Measurements from ENCODE around the gene IPO7. TPM values are rescaled to one million over a fixed set of nuclear protein-coding genes. Genes with fewer than 3 reads are reported as not detected.

IPO7 gene
- total and polyA plus RNA-seq, 2 of the 13 experiments (the other 11 are each of a cell fraction or from before 2014, with no cell fraction given) = 59.4 to 98.4 TPM

GRCh38 chr11:9460322-9461062 lies 76.0 kb downstream of the IPO7 start, which contains the start of gene ZNF143 (continued):
- TF ChIP-seq THAP7 (CRISPR knock-in tag; IDR thresholded peaks at IDR 0.05) = no peak
- TF ChIP-seq, protein P1, sequence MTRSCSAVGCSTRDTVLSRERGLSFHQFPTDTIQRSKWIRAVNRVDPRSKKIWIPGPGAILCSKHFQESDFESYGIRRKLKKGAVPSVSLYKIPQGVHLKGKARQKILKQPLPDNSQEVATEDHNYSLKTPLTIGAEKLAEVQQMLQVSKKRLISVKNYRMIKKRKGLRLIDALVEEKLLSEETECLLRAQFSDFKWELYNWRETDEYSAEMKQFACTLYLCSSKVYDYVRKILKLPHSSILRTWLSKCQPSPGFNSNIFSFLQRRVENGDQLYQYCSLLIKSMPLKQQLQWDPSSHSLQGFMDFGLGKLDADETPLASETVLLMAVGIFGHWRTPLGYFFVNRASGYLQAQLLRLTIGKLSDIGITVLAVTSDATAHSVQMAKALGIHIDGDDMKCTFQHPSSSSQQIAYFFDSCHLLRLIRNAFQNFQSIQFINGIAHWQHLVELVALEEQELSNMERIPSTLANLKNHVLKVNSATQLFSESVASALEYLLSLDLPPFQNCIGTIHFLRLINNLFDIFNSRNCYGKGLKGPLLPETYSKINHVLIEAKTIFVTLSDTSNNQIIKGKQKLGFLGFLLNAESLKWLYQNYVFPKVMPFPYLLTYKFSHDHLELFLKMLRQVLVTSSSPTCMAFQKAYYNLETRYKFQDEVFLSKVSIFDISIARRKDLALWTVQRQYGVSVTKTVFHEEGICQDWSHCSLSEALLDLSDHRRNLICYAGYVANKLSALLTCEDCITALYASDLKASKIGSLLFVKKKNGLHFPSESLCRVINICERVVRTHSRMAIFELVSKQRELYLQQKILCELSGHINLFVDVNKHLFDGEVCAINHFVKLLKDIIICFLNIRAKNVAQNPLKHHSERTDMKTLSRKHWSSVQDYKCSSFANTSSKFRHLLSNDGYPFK (CRISPR knock-in tag; IDR thresholded peaks at IDR 0.05; ENCODE audit: borderline replicate concordance) = peak; percentile 100
- no peak for TF ChIP-seq PLRG1 (conservative IDR thresholded peaks at IDR 0.05)
- TF ChIP-seq ISL2 (CRISPR knock-in tag; IDR thresholded peaks at IDR 0.05) = no peak; the same call in 1 of the 2 replicates
- 0 out of 2 replicates have a peak, but pooled peaks have one; percentile 39 for TF ChIP-seq ZNF552 (CRISPR knock-in tag; IDR thresholded peaks at IDR 0.05; ENCODE audit: borderline replicate concordance)
- peak; percentile 98 for TF ChIP-seq YY1 (IDR thresholded peaks at IDR 0.05; ENCODE audit: insufficient read depth, insufficient replicate concordance, low read depth, low read length)
- 0 out of 2 replicates have a peak, but pooled peaks have one; percentile 50 for TF ChIP-seq ZKSCAN8 (CRISPR knock-in tag; IDR thresholded peaks at IDR 0.05; ENCODE audit: borderline replicate concordance)
- no peak for TF ChIP-seq ZNF12 (CRISPR knock-in tag; IDR thresholded peaks at IDR 0.05)
- TF ChIP-seq CSRNP1 (CRISPR knock-in tag; IDR thresholded peaks at IDR 0.05) = peak; percentile 19; the same call in 1 of the 2 replicates
- TF ChIP-seq ZNF101 (CRISPR knock-in tag; IDR thresholded peaks at IDR 0.05; ENCODE audit: borderline replicate concordance, low read depth) = no peak
- TF ChIP-seq CEBPZ (IDR thresholded peaks at IDR 0.05; ENCODE audit: low read length) = peak; percentile 55; the same call in 1 of the 2 replicates
- TF ChIP-seq CCAR2 (optimal IDR thresholded peaks at IDR 0.05; ENCODE audit: low read depth, low read length) = no peak
- no peak for TF ChIP-seq ZNF879 (CRISPR knock-in tag; IDR thresholded peaks at IDR 0.05)
- TF ChIP-seq POGK (CRISPR knock-in tag; conservative IDR thresholded peaks at IDR 0.05) = 0 out of 2 replicates have a peak, but pooled peaks have one; percentile 12
- peak; percentile 54 for TF ChIP-seq FOSL2 (CRISPR knock-in tag; IDR thresholded peaks at IDR 0.05)
- no peak for TF ChIP-seq RFX5 (IDR thresholded peaks at IDR 0.05; ENCODE audit: low read depth, low read length)
- peak; percentile 48; the same call in 1 of the 2 replicates for TF ChIP-seq ZNF788 (CRISPR knock-in tag; IDR thresholded peaks at IDR 0.05; ENCODE audit: borderline replicate concordance)
- no peak for TF ChIP-seq NFE2L2 (IDR thresholded peaks at IDR 0.05; ENCODE audit: low read length)

All from HepG2 (cell line).